Endothelial cell of umbilical vein (primary cell): ENCODE data around the gene WAPL. TPM values are rescaled to one million over a fixed set of nuclear protein-coding genes. Genes with fewer than 3 reads are reported as not detected.

Experiments
- BruUV-seq: library from RNA; stranded (reverse); fragments of 400-500 nt; replicated peaks from 2 replicates; lab custom pipeline; 2021; lab: Mats Ljungman, UMichigan
- CTCF ChIA-PET: fragments of 300-600, 350-600 bp; sonication (Branson Sonifier 250); formaldehyde crosslinking; loops from one replicate; lab custom pipeline; 2021; ENCODE audit warnings: antibody characterized with exemption, inconsistent platforms; lab: Charles Lee
- POLR2A ChIA-PET: fragments of 300-600, 350-600 bp; sonication (Branson Sonifier 250); formaldehyde crosslinking; loops from one replicate; lab custom pipeline; 2021; ENCODE audit warnings: antibody characterized with exemption, inconsistent platforms; lab: Charles Lee
- DNase-seq: peaks from one replicate; pipeline ENCODE4 v3.0.0-alpha.2; 2011; ENCODE audit warnings: low read depth, low spot score
- FAIRE-seq: peaks from 2 replicates; lab custom pipeline; 2011; peaks lifted over from hg19 to GRCh38; lab: Jason Lieb, UNC
- H2AFZ ChIP-seq: 2 replicates; pipeline ENCODE4 v1.6.0; 2012; ENCODE audit warnings: low read depth, low read length, control low read depth, inconsistent platforms
- H3K27ac ChIP-seq: 2 replicates; pipeline ENCODE4 v1.5.1; 2011; ENCODE audit warnings: low read depth, mild to moderate bottlenecking, control low read depth, low read length, moderate library complexity; ENCODE audit not compliant: insufficient read depth
- H3K27me3 ChIP-seq, 2 experiments: 2 replicates each; pipeline versions ENCODE4 v1.6.0 to v1.6.1; 2011; ENCODE audit warnings: low read length in 2 of 2, mixed read lengths in 1 of 2; ENCODE audit not compliant: control insufficient read depth in 2 of 2, insufficient read depth in 2 of 2
- H3K36me3 ChIP-seq, 2 experiments: 2 replicates in 1 of 2; 3 replicates in 1 of 2; pipeline ENCODE4 v1.5.1; 2011; ENCODE audit warnings: low read length in 2 of 2, mild to moderate bottlenecking in 1 of 2, moderate library complexity in 1 of 2; ENCODE audit not compliant: control insufficient read depth in 2 of 2, insufficient read depth in 2 of 2; ENCODE audit errors: extremely low read depth in 1 of 2
- H3K4me1 ChIP-seq: 3 replicates; pipeline ENCODE4 v1.5.1; 2011; ENCODE audit warnings: mild to moderate bottlenecking, low read length; ENCODE audit not compliant: control insufficient read depth, insufficient read depth; ENCODE audit errors: extremely low read depth
- H3K4me2 ChIP-seq: 2 replicates; pipeline ENCODE4 v1.6.1; 2011; ENCODE audit warnings: low read length, control low read depth, mixed read lengths; ENCODE audit not compliant: insufficient read depth
- H3K4me3 ChIP-seq, 3 experiments: fragments of 200-600 bp in 1 of 3; sonication (generic), shearing (Covaris generic) in 1 of 3; replicated peaks in 1 of 3; 2 replicates each; pipeline ENCODE4 v1.5.1; 2011 to 2016; ENCODE audit warnings: control low read depth in 3 of 3, low read length in 3 of 3, mild to moderate bottlenecking in 2 of 3, inconsistent platforms in 1 of 3, low read depth in 1 of 3, moderate library complexity in 1 of 3; ENCODE audit not compliant: insufficient read depth in 1 of 3
- H3K79me2 ChIP-seq: 2 replicates; pipeline ENCODE4 v1.6.0; 2012; ENCODE audit warnings: low read length, inconsistent platforms; ENCODE audit not compliant: control insufficient read depth, insufficient read depth
- H3K9ac ChIP-seq: replicated peaks from 2 replicates; pipeline ENCODE3; 2011; ENCODE audit warnings: low read length, control low read depth; ENCODE audit not compliant: insufficient read depth; ENCODE audit errors: extremely low read depth
- H3K9me1 ChIP-seq: replicated peaks from 3 replicates; pipeline ENCODE4 v1.6.0; 2011; ENCODE audit warnings: mild to moderate bottlenecking, low read length; ENCODE audit not compliant: control insufficient read depth, insufficient read depth; ENCODE audit errors: extremely low read depth
- H3K9me3 ChIP-seq: replicated peaks from 2 replicates; pipeline ENCODE4 v1.5.1; 2012; ENCODE audit warnings: low read length, inconsistent platforms; ENCODE audit not compliant: control insufficient read depth, insufficient read depth
- H4K20me1 ChIP-seq: replicated peaks from 2 replicates; pipeline ENCODE3; 2011; ENCODE audit warnings: mild to moderate bottlenecking, low read length; ENCODE audit not compliant: control insufficient read depth, insufficient read depth; ENCODE audit errors: extremely low read depth
- EZH2 ChIP-seq: IDR thresholded peaks from 2 replicates; pipeline ENCODE4 v1.6.1; 2012; ENCODE audit warnings: borderline replicate concordance, low read depth, mild to moderate bottlenecking, moderate library complexity, low read length, inconsistent platforms; ENCODE audit not compliant: severe bottlenecking
- FOS ChIP-seq: IDR thresholded peaks from 2 replicates; pipeline ENCODE4 v1.6.1; 2011; ENCODE audit warnings: mild to moderate bottlenecking, low read length, moderate library complexity, borderline replicate concordance; ENCODE audit not compliant: insufficient read depth
- GATA2 ChIP-seq: IDR thresholded peaks from 2 replicates; pipeline ENCODE4 v1.7.0; 2011; ENCODE audit warnings: low read depth, mild to moderate bottlenecking, moderate library complexity, mixed read lengths, low read length; ENCODE audit not compliant: insufficient read length, insufficient read depth
- JUN ChIP-seq: IDR thresholded peaks from 2 replicates; pipeline ENCODE4 v1.6.1; 2011; ENCODE audit warnings: borderline replicate concordance, low read depth; ENCODE audit not compliant: insufficient read length, insufficient read depth
- MYC ChIP-seq: IDR thresholded peaks from one replicate; pipeline ENCODE4 v1.6.1; 2011; ENCODE audit warnings: mild to moderate bottlenecking, low read depth, low read length
- POLR2A ChIP-seq: IDR thresholded peaks from 2 replicates; pipeline ENCODE4 v1.6.1; 2012; ENCODE audit warnings: low read depth, mild to moderate bottlenecking, control low read depth, low read length
- POLR2AphosphoS5 ChIP-seq: IDR thresholded peaks from 2 replicates; pipeline ENCODE4 v1.6.1; 2012; ENCODE audit warnings: low read depth, mild to moderate bottlenecking, control low read depth, low read length, moderate library complexity; ENCODE audit not compliant: insufficient read depth
- dilution Hi-C: fragments of 300-500 bp; cut with MboI; formaldehyde crosslinking; loops from one replicate; pipeline ENCODE4 v1.15.0; 2019; ENCODE audit warnings: low sequenced_read_pairs; ENCODE audit not compliant: extremely low pct_ligation_motif_present
- intact Hi-C: fragments of 100-400 bp; cut with micrococcal nuclease; formaldehyde crosslinking; loops from one replicate; pipeline ENCODE4 v1.10.0; 2022
- polyA plus RNA-seq, 4 experiments: library from polyadenylated mRNA; depleted of rRNA in 3 of 4; stranded (reverse) in 3 of 4; unstranded in 1 of 4; fragments of >200 nt; gene quantifications; 2 replicates each; pipeline versions ENCODE4 v1.2.1 to v1.2.3, GENCODE V29; 2011 to 2012; ENCODE audit warnings: missing spikeins in 1 of 4
- total RNA-seq: library from RNA; stranded (reverse); gene quantifications from 2 replicates; pipeline ENCODE4 v1.2.3, GENCODE V29; 2021
- TF ChIP-seq, protein P1 (sequence below), 2 donors: IDR thresholded peaks; 1 replicate in 1 of 2; 2 replicates in 1 of 2; pipeline ENCODE4 v1.5.1; 2011; ENCODE audit warnings: low read length in 2 of 2, mild to moderate bottlenecking in 2 of 2, moderate library complexity in 2 of 2, control low read depth in 1 of 2, inconsistent platforms in 1 of 2, low read depth in 1 of 2; ENCODE audit not compliant: insufficient read depth in 1 of 2; ENCODE audit errors: extremely low read depth in 1 of 2
- TF ChIP-seq, protein P2 (sequence below): IDR thresholded peaks from 2 replicates; pipeline ENCODE4 v1.6.1; 2011; ENCODE audit not compliant: insufficient read depth, insufficient read length

WAPL gene
- total and polyA plus RNA-seq, 2 donors (not counting 3 experiments of a cell fraction or from before 2014, with no cell fraction given) = 9.2 to 35.1 TPM

DNA sequence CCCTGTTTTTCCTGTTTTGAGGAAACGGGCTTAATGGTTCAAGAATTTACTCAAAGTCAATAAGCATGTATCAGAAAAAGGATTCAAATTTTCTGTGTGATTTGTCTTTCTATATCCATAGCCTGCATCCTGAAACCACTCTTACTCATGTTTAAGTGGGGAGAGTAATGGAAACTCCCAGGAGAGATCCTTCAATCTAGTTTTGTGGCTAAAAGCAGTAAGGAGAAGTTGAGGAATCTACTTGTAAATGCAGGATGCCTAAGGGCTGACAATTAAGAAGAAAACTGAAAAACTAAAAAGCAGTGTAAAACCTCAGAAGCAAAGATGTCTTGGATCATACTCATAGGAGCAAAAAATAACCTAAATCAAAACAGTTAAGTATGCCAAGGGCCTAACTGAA lies 86.9 kb downstream of the WAPL start:
- Histone ChIP-seq H3K36me3 (peaks cover 8 to 22% of the 10 kb centered on the region in 2 experiments), H3K4me1 (no peaks in the 10 kb centered on the region), H3K9ac (no peak overlapping the region), H3K79me2 (no peaks in the 10 kb centered on the region), H3K27ac (no peak overlapping the region), H3K9me3 (no peaks in the 10 kb centered on the region), H3K4me2 (no peak overlapping the region), H3K27me3 (no peaks in the 10 kb centered on the region), H3K4me3 (no peak overlapping the region), H2AFZ (no peak overlapping the region), H3K9me1 (no peaks in the 10 kb centered on the region), H4K20me1 (no peaks in the 10 kb centered on the region)
- no peak for FAIRE-seq
- CTCF ChIA-PET = no interaction called here
- intact Hi-C loops (no loop called here), dilution Hi-C loops (no loop called here)
- no peak for DNase-seq
- POLR2A ChIA-PET = no interaction called here
- BruUV-seq = no TSS peak
- no peak for TF ChIP-seq GATA2
- TF ChIP-seq MYC = no peak
- TF ChIP-seq, protein P1, sequence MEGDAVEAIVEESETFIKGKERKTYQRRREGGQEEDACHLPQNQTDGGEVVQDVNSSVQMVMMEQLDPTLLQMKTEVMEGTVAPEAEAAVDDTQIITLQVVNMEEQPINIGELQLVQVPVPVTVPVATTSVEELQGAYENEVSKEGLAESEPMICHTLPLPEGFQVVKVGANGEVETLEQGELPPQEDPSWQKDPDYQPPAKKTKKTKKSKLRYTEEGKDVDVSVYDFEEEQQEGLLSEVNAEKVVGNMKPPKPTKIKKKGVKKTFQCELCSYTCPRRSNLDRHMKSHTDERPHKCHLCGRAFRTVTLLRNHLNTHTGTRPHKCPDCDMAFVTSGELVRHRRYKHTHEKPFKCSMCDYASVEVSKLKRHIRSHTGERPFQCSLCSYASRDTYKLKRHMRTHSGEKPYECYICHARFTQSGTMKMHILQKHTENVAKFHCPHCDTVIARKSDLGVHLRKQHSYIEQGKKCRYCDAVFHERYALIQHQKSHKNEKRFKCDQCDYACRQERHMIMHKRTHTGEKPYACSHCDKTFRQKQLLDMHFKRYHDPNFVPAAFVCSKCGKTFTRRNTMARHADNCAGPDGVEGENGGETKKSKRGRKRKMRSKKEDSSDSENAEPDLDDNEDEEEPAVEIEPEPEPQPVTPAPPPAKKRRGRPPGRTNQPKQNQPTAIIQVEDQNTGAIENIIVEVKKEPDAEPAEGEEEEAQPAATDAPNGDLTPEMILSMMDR (IDR thresholded peaks at IDR 0.05; ENCODE audit: extremely low read depth in 1 of 2, insufficient read depth in 1 of 2, low read depth in 1 of 2, low read length in 2 of 2) = no peak
- TF ChIP-seq EZH2 = no peak
- TF ChIP-seq POLR2A = no peak
- TF ChIP-seq, protein P2, sequence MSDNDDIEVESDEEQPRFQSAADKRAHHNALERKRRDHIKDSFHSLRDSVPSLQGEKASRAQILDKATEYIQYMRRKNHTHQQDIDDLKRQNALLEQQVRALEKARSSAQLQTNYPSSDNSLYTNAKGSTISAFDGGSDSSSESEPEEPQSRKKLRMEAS = no peak
- no peak for TF ChIP-seq POLR2AphosphoS5
- TF ChIP-seq JUN = no peak
- no peak for TF ChIP-seq FOS
